HEK293 (cell line): ENCODE results near the gene C7orf57.

Experiments used
- CTCF ChIP-seq: fragments of 450-650 bp; formaldehyde crosslinking; IDR thresholded peaks from 2 replicates; pipeline ENCODE4 v1.5.1; 2016; ENCODE audit warnings: missing biosample characterization, missing genetic modification characterization
- HOXD13 ChIP-seq: sonication (generic); formaldehyde crosslinking; IDR thresholded peaks from 2 replicates; pipeline ENCODE4 v1.8.0; 2022; ENCODE audit warnings: missing genetic modification reagents, borderline replicate concordance
- REST ChIP-seq: fragments of 450-650 bp; formaldehyde crosslinking; IDR thresholded peaks from 2 replicates; pipeline ENCODE4 v1.5.1; 2016; ENCODE audit warnings: missing biosample characterization, missing genetic modification characterization
- YY1 ChIP-seq: fragments of 450-650 bp; formaldehyde crosslinking; IDR thresholded peaks from 2 replicates; pipeline ENCODE4 v1.5.1; 2018; ENCODE audit warnings: missing biosample characterization, missing genetic modification characterization
- ZFP37 ChIP-seq: fragments of 450-650 bp; formaldehyde crosslinking; IDR thresholded peaks from 2 replicates; pipeline ENCODE4 v1.5.1; 2016; ENCODE audit warnings: missing biosample characterization, missing genetic modification characterization
- TF ChIP-seq, protein P1 (sequence below): fragments of 450-650 bp; formaldehyde crosslinking; optimal IDR thresholded peaks from 2 replicates; pipeline ENCODE3; 2016; ENCODE audit warnings: missing biosample characterization, mild to moderate bottlenecking, missing genetic modification characterization

DNA sequence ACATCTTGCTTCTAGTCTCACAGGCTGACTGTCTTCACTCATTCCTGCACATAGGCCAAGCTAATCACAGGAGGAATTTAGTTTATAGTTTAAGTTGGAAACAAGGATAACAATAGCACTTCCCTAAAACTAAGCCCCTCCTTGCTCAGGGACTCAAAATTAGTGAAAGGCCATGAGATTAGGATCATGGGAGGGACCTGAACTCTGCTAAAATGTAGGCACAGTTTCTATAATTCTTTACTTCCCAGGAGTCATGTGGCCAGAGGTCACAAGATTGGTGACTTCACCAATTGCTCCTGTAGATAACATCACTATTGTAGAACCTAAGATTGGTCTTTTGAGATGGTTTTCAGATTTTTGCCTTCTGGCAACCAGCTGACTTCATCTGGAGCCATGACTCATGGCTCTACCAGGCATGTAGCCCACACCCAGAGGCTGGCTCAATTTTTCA lies 38.9 kb downstream of the C7orf57 start:
- no peak for TF ChIP-seq ZFP37 (tag by site-specific recombination)
- no peak for TF ChIP-seq CTCF (tag by site-specific recombination)
- no peak for TF ChIP-seq HOXD13 (CRISPR knock-in tag)
- no peak for TF ChIP-seq REST (tag by site-specific recombination)
- TF ChIP-seq, protein P1, sequence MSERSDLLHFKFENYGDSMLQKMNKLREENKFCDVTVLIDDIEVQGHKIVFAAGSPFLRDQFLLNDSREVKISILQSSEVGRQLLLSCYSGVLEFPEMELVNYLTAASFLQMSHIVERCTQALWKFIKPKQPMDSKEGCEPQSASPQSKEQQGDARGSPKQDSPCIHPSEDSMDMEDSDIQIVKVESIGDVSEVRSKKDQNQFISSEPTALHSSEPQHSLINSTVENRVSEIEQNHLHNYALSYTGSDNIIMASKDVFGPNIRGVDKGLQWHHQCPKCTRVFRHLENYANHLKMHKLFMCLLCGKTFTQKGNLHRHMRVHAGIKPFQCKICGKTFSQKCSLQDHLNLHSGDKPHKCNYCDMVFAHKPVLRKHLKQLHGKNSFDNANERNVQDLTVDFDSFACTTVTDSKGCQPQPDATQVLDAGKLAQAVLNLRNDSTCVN: no peak
- TF ChIP-seq YY1 (tag by site-specific recombination): no peak
